Hepatocyte (in vitro differentiated cells): ENCODE measurements around the gene TSPAN9. TPM values are rescaled to one million over a fixed set of nuclear protein-coding genes. Genes with fewer than 3 reads are reported as not detected.

Experiments
- DNase-seq: peaks from one replicate; pipeline ENCODE4 v3.0.0-alpha.2; 2016; ENCODE audit warnings: low spot score
- H2AFZ ChIP-seq: fragments of 200-600 bp; sonication (generic); 2 replicates; pipeline ENCODE4 v1.6.0; 2016; ENCODE audit warnings: antibody characterized with exemption, mild to moderate bottlenecking
- H3K27ac ChIP-seq: fragments of 200-600 bp; sonication (generic); 2 replicates; pipeline ENCODE4 v1.5.1; 2016; ENCODE audit warnings: mild to moderate bottlenecking
- H3K27me3 ChIP-seq: fragments of 200-600 bp; sonication (generic); 2 replicates; pipeline ENCODE4 v1.6.1; 2016
- H3K36me3 ChIP-seq: fragments of 200-600 bp; sonication (generic); replicated peaks from 2 replicates; pipeline ENCODE4 v1.5.1; 2016; ENCODE audit warnings: low read depth; ENCODE audit not compliant: insufficient read depth
- H3K4me1 ChIP-seq: fragments of 200-600 bp; sonication (generic); 2 replicates; pipeline ENCODE4 v1.5.1; 2016; ENCODE audit warnings: mild to moderate bottlenecking, moderate library complexity; ENCODE audit not compliant: insufficient read depth
- H3K4me2 ChIP-seq: fragments of 200-600 bp; sonication (generic); 2 replicates; pipeline ENCODE4 v1.6.0; 2016
- H3K4me3 ChIP-seq: fragments of 200-600 bp; sonication (generic); 2 replicates; pipeline ENCODE4 v1.5.1; 2016; ENCODE audit warnings: mild to moderate bottlenecking
- H3K79me2 ChIP-seq: fragments of 200-600 bp; sonication (generic); 2 replicates; pipeline ENCODE4 v1.6.0; 2017; ENCODE audit warnings: mild to moderate bottlenecking
- H3K9me2 ChIP-seq: fragments of 200-600 bp; sonication (generic); replicated peaks from 2 replicates; pipeline ENCODE4 v1.6.0; 2017; ENCODE audit warnings: mild to moderate bottlenecking; ENCODE audit not compliant: insufficient read depth
- H3K9me3 ChIP-seq: fragments of 200-600 bp; sonication (generic); 2 replicates; pipeline ENCODE4 v1.5.1; 2016; ENCODE audit warnings: low read depth, mild to moderate bottlenecking
- H4K20me1 ChIP-seq: fragments of 200-600 bp; sonication (generic); 2 replicates; pipeline ENCODE4 v1.6.0; 2016; ENCODE audit warnings: mild to moderate bottlenecking; ENCODE audit not compliant: insufficient read depth, poor library complexity, severe bottlenecking
- EZH2 ChIP-seq: fragments of 200-600 bp; sonication (generic); IDR thresholded peaks from 2 replicates; pipeline ENCODE4 v1.6.1; 2016; ENCODE audit warnings: antibody characterized with exemption, mild to moderate bottlenecking, borderline replicate concordance
- EZH2phosphoT487 ChIP-seq: fragments of 200-600 bp; sonication (generic); IDR thresholded peaks from one replicate; pipeline ENCODE4 v1.6.1; 2018; ENCODE audit warnings: antibody characterized with exemption, mild to moderate bottlenecking, low read depth, moderate library complexity; ENCODE audit not compliant: unreplicated experiment, severe bottlenecking
- WGBS: methylation state at CpG from one replicate; pipeline ENCODE4 v1.1.6; 2016; ENCODE audit warnings: low lambda C conversion rate; ENCODE audit errors: missing lambda C conversion rate; 5-methylcytosine and 5-hydroxymethylcytosine counted together
- polyA plus RNA-seq: library from polyadenylated mRNA; unstranded; fragments of >200 nt; fragmentation: Nextera tagmentation; extraction: Ambion mirVana; gene quantifications from 2 replicates; pipeline ENCODE4 v1.2.1, GENCODE V29; 2016
- total RNA-seq: library from RNA; depleted of rRNA; stranded (reverse); fragments of >200 nt; gene quantifications from 2 replicates; pipeline ENCODE4 v1.2.3, GENCODE V29; 2014
- TF ChIP-seq, protein P1 (sequence below): fragments of 200-600 bp; sonication (generic); IDR thresholded peaks from 2 replicates; pipeline ENCODE4 v1.5.1; 2016; ENCODE audit warnings: antibody characterized with exemption, mild to moderate bottlenecking; ENCODE audit not compliant: poor library complexity

Gene TSPAN9
- total and polyA plus RNA-seq, 2 experiments from 2014 or later: 16.6 to 38.6 TPM

DNA sequence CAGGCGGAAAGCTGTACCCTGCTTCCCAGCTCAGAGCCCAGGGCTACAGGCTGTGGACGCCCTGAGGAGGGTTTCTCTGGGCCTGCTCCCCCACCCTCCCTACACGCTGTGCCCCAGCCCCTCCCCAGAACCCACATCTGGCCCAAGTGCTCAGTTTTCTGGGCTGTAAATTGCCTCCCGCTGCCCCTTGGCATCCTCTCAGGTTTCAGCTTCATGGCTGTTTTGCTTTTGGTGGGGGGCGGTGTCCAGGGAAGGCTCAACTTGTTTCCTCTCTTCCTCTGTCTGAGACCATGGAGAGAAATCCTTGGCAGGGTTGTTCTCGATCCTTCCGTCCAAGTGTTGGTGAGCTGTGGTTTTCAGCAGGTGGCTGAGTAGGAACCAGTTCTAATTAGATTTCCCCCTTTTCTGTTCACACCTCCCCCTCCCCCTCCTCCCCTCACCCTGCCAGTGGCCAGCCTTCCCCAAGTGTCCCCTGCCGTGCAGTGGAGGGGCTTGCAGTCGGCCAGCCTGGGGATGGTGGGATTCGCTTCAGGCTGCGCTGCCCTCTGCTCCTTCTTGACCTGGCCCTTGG, 61.8 kb downstream of the TSPAN9 start:
- no peaks in the 10 kb centered on the region for H3K9me2 ChIP-seq
- no peak overlapping the region for H3K27ac ChIP-seq
- WGBS: 79% methylated on average over 9 of the region's 11 CpGs
- no peaks in the 10 kb centered on the region for H4K20me1 ChIP-seq
- H3K4me1 ChIP-seq: peaks cover 16% of the 10 kb centered on the region
- TF ChIP-seq, protein P1, sequence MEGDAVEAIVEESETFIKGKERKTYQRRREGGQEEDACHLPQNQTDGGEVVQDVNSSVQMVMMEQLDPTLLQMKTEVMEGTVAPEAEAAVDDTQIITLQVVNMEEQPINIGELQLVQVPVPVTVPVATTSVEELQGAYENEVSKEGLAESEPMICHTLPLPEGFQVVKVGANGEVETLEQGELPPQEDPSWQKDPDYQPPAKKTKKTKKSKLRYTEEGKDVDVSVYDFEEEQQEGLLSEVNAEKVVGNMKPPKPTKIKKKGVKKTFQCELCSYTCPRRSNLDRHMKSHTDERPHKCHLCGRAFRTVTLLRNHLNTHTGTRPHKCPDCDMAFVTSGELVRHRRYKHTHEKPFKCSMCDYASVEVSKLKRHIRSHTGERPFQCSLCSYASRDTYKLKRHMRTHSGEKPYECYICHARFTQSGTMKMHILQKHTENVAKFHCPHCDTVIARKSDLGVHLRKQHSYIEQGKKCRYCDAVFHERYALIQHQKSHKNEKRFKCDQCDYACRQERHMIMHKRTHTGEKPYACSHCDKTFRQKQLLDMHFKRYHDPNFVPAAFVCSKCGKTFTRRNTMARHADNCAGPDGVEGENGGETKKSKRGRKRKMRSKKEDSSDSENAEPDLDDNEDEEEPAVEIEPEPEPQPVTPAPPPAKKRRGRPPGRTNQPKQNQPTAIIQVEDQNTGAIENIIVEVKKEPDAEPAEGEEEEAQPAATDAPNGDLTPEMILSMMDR: no peak
- H3K27me3 ChIP-seq: no peaks in the 10 kb centered on the region
- no peak overlapping the region for H2AFZ ChIP-seq
- H3K9me3 ChIP-seq: no peaks in the 10 kb centered on the region
- H3K79me2 ChIP-seq: peaks cover 6% of the 10 kb centered on the region
- H3K4me2 ChIP-seq: no peak overlapping the region
- H3K4me3 ChIP-seq: no peak overlapping the region
- H3K36me3 ChIP-seq: no peaks in the 10 kb centered on the region
- DNase-seq: no peak

- Histone ChIP-seq H2AFZ (no peak overlapping the region), H3K27me3 (no peaks in the 10 kb centered on the region), H3K9me3 (no peaks in the 10 kb centered on the region), H3K4me3 (no peak overlapping the region), H3K79me2 (peaks cover 11% of the 10 kb centered on the region), H4K20me1 (no peaks in the 10 kb centered on the region), H3K27ac (no peak overlapping the region), H3K9me2 (no peaks in the 10 kb centered on the region), H3K4me1 (peaks cover 16% of the 10 kb centered on the region), H3K4me2 (no peak overlapping the region), H3K36me3 (no peaks in the 10 kb centered on the region)
- TF ChIP-seq EZH2phosphoT487 (no peak), EZH2 (no peak)
- TF ChIP-seq, protein P1: no peak
- no peak for DNase-seq
- WGBS: 81% methylated on average over 9 of the region's 9 CpGs
Observed at GRCh38 chr12:3139760-3140159, 62.6 kb downstream of the TSPAN9 start.

GRCh38 chr12:3140284-3140683, 63.1 kb downstream of the TSPAN9 start:
- TF ChIP-seq, protein P1: no peak
- TF ChIP-seq EZH2 (no peak), EZH2phosphoT487 (no peak)
- no peak overlapping the region for H3K4me2 ChIP-seq
- H3K9me3 ChIP-seq: no peaks in the 10 kb centered on the region
- H3K4me1 ChIP-seq: peaks cover 16% of the 10 kb centered on the region
- H3K9me2 ChIP-seq: no peaks in the 10 kb centered on the region
- peaks cover 15% of the 10 kb centered on the region for H3K79me2 ChIP-seq
- no peak overlapping the region for H3K27ac ChIP-seq
- no peak for DNase-seq
- H2AFZ ChIP-seq: no peak overlapping the region
- 89% methylated on average over 9 of the region's 9 CpGs for WGBS
- no peaks in the 10 kb centered on the region for H4K20me1 ChIP-seq
- H3K36me3 ChIP-seq: no peaks in the 10 kb centered on the region
- H3K4me3 ChIP-seq: no peak overlapping the region
- no peaks in the 10 kb centered on the region for H3K27me3 ChIP-seq
